Mesenchymal stem cell (in vitro differentiated cells and primary cell): ENCODE data around the gene MCOLN1.

Source experiments
- DNase-seq: peaks from one replicate; pipeline ENCODE4 v3.0.0-alpha.2; 2013
- H2AFZ ChIP-seq: one replicate; pipeline ENCODE4 v1.6.1; 2013; ENCODE audit warnings: low read depth, mild to moderate bottlenecking, control low read depth, inconsistent platforms, low read length, moderate library complexity
- H2AK5ac ChIP-seq: 2 replicates; pipeline ENCODE4 v1.6.1; 2013; ENCODE audit warnings: low read length, moderate library complexity, mild to moderate bottlenecking, inconsistent platforms; ENCODE audit not compliant: severe bottlenecking
- H2BK120ac ChIP-seq: one replicate; pipeline ENCODE4 v1.6.1; 2013; ENCODE audit warnings: low read depth, mild to moderate bottlenecking, inconsistent platforms, low read length, moderate library complexity
- H2BK12ac ChIP-seq, 2 experiments: one replicate each; pipeline ENCODE4 v1.6.1; 2013; ENCODE audit warnings: inconsistent platforms in 2 of 2, low read length in 2 of 2, mild to moderate bottlenecking in 2 of 2, moderate library complexity in 2 of 2, control low read depth in 1 of 2
- H2BK15ac ChIP-seq: one replicate; pipeline ENCODE4 v1.6.1; 2013; ENCODE audit warnings: mild to moderate bottlenecking, low read depth, inconsistent platforms; ENCODE audit not compliant: poor library complexity, severe bottlenecking
- H2BK5ac ChIP-seq: 2 replicates; pipeline ENCODE4 v1.6.1; 2013; ENCODE audit warnings: low read depth, mild to moderate bottlenecking, low read length, control low read depth, inconsistent platforms; ENCODE audit not compliant: poor library complexity, severe bottlenecking
- H3K14ac ChIP-seq, 2 experiments: one replicate each; pipeline ENCODE4 v1.6.1; 2013; ENCODE audit warnings: inconsistent platforms in 2 of 2, low read length in 2 of 2, control low read depth in 1 of 2, mild to moderate bottlenecking in 1 of 2, moderate library complexity in 1 of 2
- H3K18ac ChIP-seq, 2 experiments: one replicate each; pipeline ENCODE4 v1.6.1; 2013; ENCODE audit warnings: inconsistent platforms in 2 of 2, low read length in 2 of 2, control low read depth in 1 of 2, low read depth in 1 of 2, mild to moderate bottlenecking in 1 of 2
- H3K23ac ChIP-seq, 2 experiments: one replicate each; pipeline ENCODE4 v1.6.1; 2013; ENCODE audit warnings: inconsistent platforms in 2 of 2, low read length in 2 of 2, mild to moderate bottlenecking in 2 of 2, moderate library complexity in 2 of 2, control low read depth in 1 of 2
- H3K27ac ChIP-seq: 2 replicates; pipeline ENCODE4 v1.5.1; 2013; ENCODE audit warnings: mild to moderate bottlenecking, moderate library complexity, low read length, control low read depth, inconsistent platforms; ENCODE audit not compliant: poor library complexity, severe bottlenecking
- H3K27me3 ChIP-seq, 2 experiments: 2 replicates each; pipeline versions ENCODE4 v1.6.1 to v1.7.0; 2013; ENCODE audit warnings: low read length in 2 of 2, mild to moderate bottlenecking in 2 of 2, moderate library complexity in 2 of 2, control low read depth in 1 of 2, inconsistent platforms in 1 of 2; ENCODE audit not compliant: control insufficient read depth in 1 of 2, insufficient read depth in 1 of 2
- H3K36me3 ChIP-seq, 2 experiments: 2 replicates each; pipeline versions ENCODE4 v1.6.1 to v1.7.0; 2013; ENCODE audit warnings: low read length in 2 of 2, control low read depth in 1 of 2, inconsistent platforms in 1 of 2, low read depth in 1 of 2, mild to moderate bottlenecking in 1 of 2; ENCODE audit not compliant: insufficient read depth in 2 of 2, control insufficient read depth in 1 of 2
- H3K4ac ChIP-seq, 2 experiments: one replicate each; pipeline ENCODE4 v1.6.1; 2013; ENCODE audit warnings: inconsistent platforms in 2 of 2, low read length in 2 of 2, mild to moderate bottlenecking in 2 of 2, moderate library complexity in 2 of 2, control low read depth in 1 of 2, low read depth in 1 of 2
- H3K4me1 ChIP-seq: 2 replicates; pipeline ENCODE4 v1.6.1; 2013; ENCODE audit warnings: low read depth, low read length, control low read depth; ENCODE audit not compliant: control insufficient read depth, insufficient read depth
- H3K4me2 ChIP-seq: 2 replicates; pipeline ENCODE4 v1.6.1; 2013; ENCODE audit warnings: low read length, mild to moderate bottlenecking, inconsistent platforms; ENCODE audit not compliant: poor library complexity, severe bottlenecking
- H3K4me3 ChIP-seq, 2 experiments: 2 replicates each; pipeline versions ENCODE4 v1.5.1 to v1.7.0; 2013; ENCODE audit warnings: low read length in 2 of 2, mild to moderate bottlenecking in 2 of 2, control low read depth in 1 of 2, low read depth in 1 of 2; ENCODE audit not compliant: insufficient read depth in 1 of 2
- H3K79me1 ChIP-seq: replicated peaks from 2 replicates; pipeline ENCODE4 v1.6.1; 2013; ENCODE audit warnings: mild to moderate bottlenecking, control low read depth, low read length, inconsistent platforms; ENCODE audit not compliant: poor library complexity, severe bottlenecking
- H3K9ac ChIP-seq: 2 replicates; pipeline ENCODE4 v1.7.0; 2013; ENCODE audit warnings: mild to moderate bottlenecking, low read length, moderate library complexity
- H3K9me3 ChIP-seq: 2 replicates; pipeline ENCODE4 v1.7.0; 2013; ENCODE audit warnings: mild to moderate bottlenecking, low read length; ENCODE audit not compliant: control insufficient read depth
- H4K8ac ChIP-seq: one replicate; pipeline ENCODE4 v1.6.1; 2013; ENCODE audit warnings: inconsistent platforms, mild to moderate bottlenecking, low read length, moderate library complexity
- H4K91ac ChIP-seq: one replicate; pipeline ENCODE4 v1.6.1; 2013; ENCODE audit warnings: mild to moderate bottlenecking, low read length, inconsistent platforms
- WGBS: methylation state at CpG from one replicate; pipeline ENCODE4 v1.1.7; 2013; ENCODE audit warnings: mixed read lengths; 5-methylcytosine and 5-hydroxymethylcytosine counted together

MCOLN1 gene

GRCh38 chr19:7480970-7481255 lies 41.5 kb upstream of the MCOLN1 start:
- Histone ChIP-seq H3K14ac (no peak overlapping the region), H3K9ac (no peak overlapping the region), H3K4me2 (no peak overlapping the region), H2BK12ac (no peak overlapping the region), H3K27me3 (peaks cover 0 to 4% of the 10 kb centered on the region in 2 experiments), H3K36me3 (peaks cover 4 to 24% of the 10 kb centered on the region in 2 experiments), H3K4me3 (no peak overlapping the region), H2AK5ac (no peak overlapping the region), H4K91ac (no peak overlapping the region), H2BK15ac (no peak overlapping the region), H3K18ac (no peak overlapping the region), H3K79me1 (no peaks in the 10 kb centered on the region), H3K4me1 (peaks cover 10% of the 10 kb centered on the region), H2BK120ac (no peak overlapping the region), H3K4ac (no peak overlapping the region), H2AFZ (no peak overlapping the region), H3K27ac (no peak overlapping the region), H3K9me3 (no peaks in the 10 kb centered on the region), H3K23ac (no peak overlapping the region), H4K8ac (no peak overlapping the region), H2BK5ac (no peak overlapping the region)
- DNase-seq, result no peak
- 94% methylated on average over 6 of the region's 7 CpGs for WGBS

- WGBS, result 47% methylated on average over 36 of the region's 37 CpGs
- H3K27me3 ChIP-seq, result peaks cover 0 to 4% of the 10 kb centered on the region in 2 experiments
- H3K4ac ChIP-seq, result no peak overlapping the region
Observed at GRCh38 chr19:7482584-7483439, 39.6 kb upstream of the MCOLN1 start.

DNA sequence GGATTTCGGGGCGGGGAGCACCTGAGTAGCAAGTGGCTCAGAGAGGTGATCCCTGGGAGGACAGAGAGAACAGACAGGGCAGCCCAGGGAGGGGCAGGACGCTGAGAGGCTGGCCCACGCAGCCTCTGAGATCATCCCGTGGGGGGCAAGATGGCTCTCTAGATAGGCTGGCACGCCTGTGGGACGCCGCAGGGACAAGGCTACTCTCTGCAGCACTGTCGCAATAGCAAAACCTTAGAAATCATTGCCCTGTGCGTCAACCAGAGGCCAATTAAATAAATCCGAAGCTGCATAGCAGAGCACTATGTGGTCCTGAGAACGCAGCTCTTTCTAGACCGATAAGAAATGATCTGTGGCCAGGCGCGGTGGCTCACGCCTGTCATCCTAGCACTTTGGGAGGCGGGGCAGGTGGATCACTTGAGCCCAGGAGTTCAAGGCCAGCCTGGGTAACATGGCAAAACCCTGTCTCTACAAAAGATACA lies 38.7 kb upstream of the MCOLN1 start:
- H3K4me2 ChIP-seq, result no peak overlapping the region
- no peak overlapping the region for H2BK120ac ChIP-seq
- H3K9me3 ChIP-seq, result no peaks in the 10 kb centered on the region
- H3K9ac ChIP-seq, result no peak overlapping the region
- no peak overlapping the region for H3K18ac ChIP-seq
- H2BK12ac ChIP-seq, result no peak overlapping the region
- peaks cover 16% of the 10 kb centered on the region for H3K4me1 ChIP-seq
- H4K91ac ChIP-seq, result no peak overlapping the region
- H3K23ac ChIP-seq, result no peak overlapping the region
- no peak overlapping the region for H3K14ac ChIP-seq
- no peak overlapping the region for H2BK15ac ChIP-seq
- H2AK5ac ChIP-seq, result no peak overlapping the region
- H3K27ac ChIP-seq, result no peak overlapping the region
- H3K79me1 ChIP-seq, result no peaks in the 10 kb centered on the region
- H3K36me3 ChIP-seq, result peaks cover 4 to 6% of the 10 kb centered on the region in 2 experiments
- no peak overlapping the region for H4K8ac ChIP-seq
- no peak overlapping the region for H2AFZ ChIP-seq
- 77% methylated on average over 17 of the region's 17 CpGs for WGBS
- no peak overlapping the region for H3K4ac ChIP-seq
- no peak overlapping the region for H2BK5ac ChIP-seq
- peaks cover 0 to 4% of the 10 kb centered on the region in 2 experiments for H3K27me3 ChIP-seq
- DNase-seq, result no peak
- no peak overlapping the region for H3K4me3 ChIP-seq

More at GRCh38 chr19:7482584-7483439, 39.6 kb upstream of the MCOLN1 start:
- Histone ChIP-seq H3K36me3 (peaks cover 4 to 10% of the 10 kb centered on the region in 2 experiments), H3K4me2 (no peak overlapping the region), H2BK120ac (no peak overlapping the region), H3K79me1 (no peaks in the 10 kb centered on the region), H3K27ac (no peak overlapping the region), H3K18ac (peak overlapping the region in 1 of 2 experiments; percentile 13), H4K8ac (no peak overlapping the region), H3K4me3 (no peak overlapping the region), H3K9me3 (no peaks in the 10 kb centered on the region), H3K9ac (no peak overlapping the region), H3K14ac (peak overlapping the region in 1 of 2 experiments; percentile 18), H2BK12ac (peak overlapping the region in 1 of 2 experiments; percentile 70), H2BK5ac (no peak overlapping the region), H3K23ac (no peak overlapping the region), H3K4me1 (peaks cover 10% of the 10 kb centered on the region), H2AFZ (no peak overlapping the region), H2AK5ac (no peak overlapping the region), H2BK15ac (no peak overlapping the region), H4K91ac (no peak overlapping the region)
- peak; percentile 16 for DNase-seq

DNA sequence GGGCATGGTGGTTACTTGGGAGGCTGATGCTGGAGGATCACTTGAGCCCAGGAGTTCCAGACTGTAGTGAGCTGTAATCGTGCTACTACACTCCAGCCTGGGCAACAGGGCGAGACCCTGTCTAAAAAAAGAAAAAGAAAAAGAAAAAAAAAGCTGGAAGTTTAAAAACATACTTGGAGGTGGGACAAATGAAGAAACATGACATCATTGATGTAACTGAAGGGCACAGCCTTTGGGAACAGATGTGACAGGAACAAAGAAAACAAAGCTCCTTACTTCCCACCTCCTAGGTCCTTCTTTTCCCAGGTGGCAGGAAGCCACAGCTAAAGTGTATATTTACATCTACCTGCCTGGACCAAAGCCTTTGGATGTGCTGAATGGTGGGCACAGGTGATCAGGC lies 35.5 kb upstream of the MCOLN1 start:
- H2BK15ac ChIP-seq, result no peak overlapping the region

More for the DNA sequence above, 35.5 kb upstream of the MCOLN1 start:
- Histone ChIP-seq H3K4me1 (peaks cover 10% of the 10 kb centered on the region), H3K4me3 (no peak overlapping the region), H3K27ac (no peak overlapping the region), H2BK120ac (no peak overlapping the region), H4K8ac (no peak overlapping the region), H3K27me3 (peaks cover 0 to 4% of the 10 kb centered on the region in 2 experiments), H2BK5ac (no peak overlapping the region), H2BK12ac (no peak overlapping the region), H3K79me1 (no peaks in the 10 kb centered on the region), H3K23ac (no peak overlapping the region), H3K4me2 (no peak overlapping the region), H3K9ac (no peak overlapping the region), H3K14ac (no peak overlapping the region), H2AK5ac (no peak overlapping the region), H3K18ac (no peak overlapping the region), H3K36me3 (peaks cover 4 to 6% of the 10 kb centered on the region in 2 experiments), H2AFZ (no peak overlapping the region), H3K9me3 (no peaks in the 10 kb centered on the region), H4K91ac (no peak overlapping the region), H3K4ac (no peak overlapping the region)
- WGBS, result 92% methylated on average over 2 of the region's 2 CpGs
- DNase-seq, result no peak
